PFSK-1 (cell line): Measurements from ENCODE around the gene KIAA1328.

ENCODE experiments used
- POLR2AphosphoS5 ChIP-seq: IDR thresholded peaks from 2 replicates; pipeline ENCODE4 v1.6.1; 2012; ENCODE audit warnings: low read depth, mild to moderate bottlenecking, control low read depth, low read length, moderate library complexity
- SIN3A ChIP-seq: IDR thresholded peaks from 2 replicates; pipeline ENCODE4 v1.6.1; 2012; ENCODE audit warnings: mild to moderate bottlenecking, low read length, moderate library complexity, borderline replicate concordance; ENCODE audit not compliant: insufficient read depth

DNA sequence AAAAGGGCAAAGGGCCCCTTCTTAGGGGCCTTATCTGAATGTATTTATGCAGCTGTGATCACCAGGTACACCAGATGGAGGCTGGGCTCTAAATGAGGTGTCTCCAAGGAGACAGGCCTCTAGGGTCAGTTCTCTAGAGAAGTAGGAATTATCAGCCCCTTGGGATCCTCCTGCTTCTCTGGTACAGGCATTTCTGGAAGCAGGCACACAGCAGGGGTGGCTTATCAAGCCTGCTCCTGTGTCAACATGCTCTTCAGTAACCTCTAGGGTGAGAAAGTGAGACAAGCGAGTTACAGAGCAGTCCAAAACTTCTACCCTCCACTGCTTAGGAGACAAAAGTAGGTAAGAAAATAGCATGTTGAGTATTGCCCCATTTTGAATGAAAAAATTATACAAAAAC is 13.9 kb upstream of the KIAA1328 start:
- no peak for TF ChIP-seq SIN3A
- TF ChIP-seq POLR2AphosphoS5, result no peak
